LNCaP clone FGC (cell line): ENCODE results near the gene MIGA2.

Source experiments
- DNase-seq: peaks from one replicate; pipeline ENCODE4 v3.0.0-alpha.2; 2011; ENCODE audit warnings: low read depth
- H3K4me3 ChIP-seq: 2 replicates; pipeline ENCODE4 v1.5.1; 2011; ENCODE audit warnings: mild to moderate bottlenecking, low read depth, low read length, control low read depth
- TF ChIP-seq, protein P1 (sequence below): IDR thresholded peaks from 2 replicates; pipeline ENCODE4 v1.5.1; 2012; ENCODE audit warnings: mild to moderate bottlenecking; ENCODE audit not compliant: control insufficient read depth, insufficient read depth; ENCODE audit errors: extremely low read depth

Gene MIGA2

DNA sequence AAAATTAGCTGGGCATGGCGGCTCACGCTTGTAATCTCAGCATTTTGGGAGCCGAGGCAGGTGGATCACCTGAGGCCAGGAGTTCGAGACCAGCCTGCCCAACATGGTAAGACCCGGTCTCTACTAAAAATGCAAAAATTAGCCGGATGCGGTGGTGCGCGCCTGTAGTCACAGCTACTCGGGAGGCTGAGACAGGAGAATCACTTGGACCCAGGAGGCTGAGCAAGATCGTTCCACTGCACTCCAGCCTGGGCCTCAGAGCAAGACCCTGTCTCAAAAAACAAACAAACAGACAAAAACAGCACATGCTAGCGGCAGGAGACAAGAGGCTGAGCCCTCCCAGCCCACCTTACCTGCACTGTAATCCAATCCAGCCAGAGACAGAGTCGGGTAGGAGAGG, 43.4 kb downstream of the MIGA2 start:
- DNase-seq = no peak
- TF ChIP-seq, protein P1, sequence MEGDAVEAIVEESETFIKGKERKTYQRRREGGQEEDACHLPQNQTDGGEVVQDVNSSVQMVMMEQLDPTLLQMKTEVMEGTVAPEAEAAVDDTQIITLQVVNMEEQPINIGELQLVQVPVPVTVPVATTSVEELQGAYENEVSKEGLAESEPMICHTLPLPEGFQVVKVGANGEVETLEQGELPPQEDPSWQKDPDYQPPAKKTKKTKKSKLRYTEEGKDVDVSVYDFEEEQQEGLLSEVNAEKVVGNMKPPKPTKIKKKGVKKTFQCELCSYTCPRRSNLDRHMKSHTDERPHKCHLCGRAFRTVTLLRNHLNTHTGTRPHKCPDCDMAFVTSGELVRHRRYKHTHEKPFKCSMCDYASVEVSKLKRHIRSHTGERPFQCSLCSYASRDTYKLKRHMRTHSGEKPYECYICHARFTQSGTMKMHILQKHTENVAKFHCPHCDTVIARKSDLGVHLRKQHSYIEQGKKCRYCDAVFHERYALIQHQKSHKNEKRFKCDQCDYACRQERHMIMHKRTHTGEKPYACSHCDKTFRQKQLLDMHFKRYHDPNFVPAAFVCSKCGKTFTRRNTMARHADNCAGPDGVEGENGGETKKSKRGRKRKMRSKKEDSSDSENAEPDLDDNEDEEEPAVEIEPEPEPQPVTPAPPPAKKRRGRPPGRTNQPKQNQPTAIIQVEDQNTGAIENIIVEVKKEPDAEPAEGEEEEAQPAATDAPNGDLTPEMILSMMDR = no peak
- H3K4me3 ChIP-seq = peak overlapping the region; percentile 87

DNA sequence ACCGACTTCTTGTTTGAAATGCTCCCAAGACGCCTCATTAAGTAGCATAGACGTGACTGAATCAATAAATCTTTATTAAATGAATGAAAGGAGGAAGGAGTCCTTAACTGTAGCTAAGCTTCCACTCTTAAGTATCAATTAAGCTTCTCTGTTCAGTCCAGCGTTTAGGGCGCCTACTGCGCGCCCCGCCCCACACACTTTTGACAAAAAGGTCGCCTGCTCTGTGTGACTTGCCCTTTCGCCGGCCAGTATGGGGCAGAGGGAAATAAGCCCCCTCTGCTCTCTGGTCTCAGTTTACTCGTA, 43.8 kb downstream of the MIGA2 start:
- DNase-seq = no peak

GRCh38 chr9:129080601-129081387, 44.4 kb downstream of the MIGA2 start, which contains the start of gene DOLPP1:
Gene DOLPP1 (plus strand): TSS chr9:129081111. CDS start chr9:129081132, 21 bp downstream.
- TF ChIP-seq, protein P1 = no peak
- peak; percentile 97 for DNase-seq
- peak within 1 kb of the TSS; percentile 87 for H3K4me3 ChIP-seq

More for the DNA sequence above, 43.8 kb downstream of the MIGA2 start:
- TF ChIP-seq, protein P1 = no peak
- peak overlapping the region; percentile 87 for H3K4me3 ChIP-seq

DNA sequence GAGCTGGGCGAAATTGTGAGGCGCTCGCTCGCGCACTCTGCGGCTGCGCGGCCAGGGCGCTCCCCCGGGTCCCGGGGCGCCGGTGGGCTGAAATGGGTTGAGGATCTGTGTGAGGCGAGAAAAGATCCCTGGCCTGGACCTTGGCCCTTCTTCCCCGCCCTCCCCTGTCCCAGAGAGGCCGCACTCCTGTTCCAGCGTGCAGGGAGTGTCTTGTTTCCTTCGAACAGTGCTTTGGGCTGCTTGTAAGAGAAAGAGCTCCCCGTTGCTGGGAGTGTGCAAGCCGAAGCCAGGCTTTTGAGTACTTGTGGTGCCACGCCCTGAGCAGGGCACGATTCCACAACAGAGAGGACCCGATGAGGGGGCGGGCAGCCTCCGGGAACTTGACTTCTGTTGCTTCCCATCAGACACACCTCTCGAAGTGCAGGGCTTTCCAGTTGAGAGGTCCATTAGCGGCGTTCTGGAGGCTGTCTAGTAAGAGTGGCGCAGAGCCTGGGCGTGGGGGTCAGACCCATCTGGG, 45.0 kb downstream of the MIGA2 start:
- H3K4me3 ChIP-seq = peak overlapping the region; percentile 87
- no peak for DNase-seq
- TF ChIP-seq, protein P1 = no peak

GRCh38 chr9:129084087-129084486, 47.7 kb downstream of the MIGA2 start:
- no peak overlapping the region for H3K4me3 ChIP-seq
- no peak for DNase-seq
- TF ChIP-seq, protein P1 = no peak

DNA sequence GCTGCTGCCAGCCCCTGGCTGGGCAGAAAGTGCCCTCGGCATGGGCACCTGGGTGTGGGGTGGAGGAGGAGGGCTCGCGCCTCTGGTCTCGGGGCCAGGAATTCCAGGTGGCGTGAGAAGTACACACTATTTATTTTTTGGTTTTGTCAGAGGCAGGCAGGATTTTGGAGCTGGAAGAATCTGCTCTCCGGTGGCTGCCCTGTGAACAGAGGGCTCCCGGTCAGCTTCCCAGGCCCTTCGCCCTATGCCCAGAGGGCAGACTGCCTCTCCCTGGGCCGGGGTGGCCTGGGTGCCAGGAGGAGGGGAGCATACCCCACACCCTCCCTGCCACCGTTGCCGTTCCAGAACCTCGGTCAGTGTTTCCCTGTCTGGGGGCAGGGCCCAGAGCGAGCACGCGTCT, 52.8 kb downstream of the MIGA2 start:
- TF ChIP-seq, protein P1 = no peak

More for the DNA sequence above, 52.8 kb downstream of the MIGA2 start:
- no peak overlapping the region for H3K4me3 ChIP-seq
- DNase-seq = no peak
